ENCODE measurements around the gene AP2A2. TPM values are rescaled to one million over a fixed set of nuclear protein-coding genes. Genes with fewer than 3 reads are reported as not detected.

Gene AP2A2
- total and polyA plus RNA-seq, 5 donors from 2014 or later, result 6.2 to 85.9 (median 7.5) TPM

GRCh38 chr11:911031-911889 lies 14.4 kb upstream of the AP2A2 start:
- Histone ChIP-seq H3K4me3 (ENCODE audit: low read depth, low read length) (no peak overlapping the region), H3K27ac (ENCODE audit: insufficient read depth, low read length, poor library complexity, severe bottlenecking) (peak overlapping the region; percentile 55), H3K4me1 (ENCODE audit: control insufficient read depth, insufficient read depth, low read length, poor library complexity, severe bottlenecking) (peaks cover 14% of the 10 kb centered on the region), H3K9me3 (ENCODE audit: control insufficient read depth in 2 of 2, low read length in 2 of 2) (no peaks in the 10 kb centered on the region), H3K27me3 (ENCODE audit: control insufficient read depth, insufficient read depth, low read length) (no peaks in the 10 kb centered on the region), H3K36me3 (ENCODE audit: control insufficient read depth, insufficient read depth, low read length) (no peaks in the 10 kb centered on the region)
- Mint-ChIP-seq H3K27me3 (no peaks in the 10 kb centered on the region), H3K4me1 (peaks cover 0 to 35% (median 8%) of the 10 kb centered on the region in 4 donors), H3K27ac (peak overlapping the region; percentile 78 to 94 (median 92)), H3K36me3 (no peaks in the 10 kb centered on the region), H3K4me3 (peak overlapping the region; percentile 88 to 94 (median 90)), H3K9me3 (no peaks in the 10 kb centered on the region)
- ATAC-seq (ENCODE audit: low read depth in 2 of 2) (peak; percentile 23 to 33), DNase-seq (peak in 1 of 3 donors; percentile 52)

- no peaks in the 10 kb centered on the region for H3K36me3 Mint-ChIP-seq
- H3K27ac Mint-ChIP-seq, result peak overlapping the region in 2 of 3 donors; percentile 78 to 92
- ATAC-seq (ENCODE audit: low read depth in 2 of 2) (no peak), DNase-seq (no peak)
- peaks cover 0 to 1% (median 0%) of the 10 kb centered on the region in 7 donors for H3K9me3 Mint-ChIP-seq
- no peak overlapping the region for H3K27ac ChIP-seq (ENCODE audit: insufficient read depth, low read length, poor library complexity, severe bottlenecking)
- no peaks in the 10 kb centered on the region for H3K27me3 Mint-ChIP-seq
- no peaks in the 10 kb centered on the region for H3K9me3 ChIP-seq (ENCODE audit: control insufficient read depth in 2 of 2, low read length in 2 of 2)
- no peaks in the 10 kb centered on the region for H3K36me3 ChIP-seq (ENCODE audit: control insufficient read depth, insufficient read depth, low read length)
- H3K4me1 Mint-ChIP-seq, result peaks cover 0 to 35% (median 8%) of the 10 kb centered on the region in 4 donors
- no peaks in the 10 kb centered on the region for H3K27me3 ChIP-seq (ENCODE audit: control insufficient read depth, insufficient read depth, low read length)
- H3K4me3 ChIP-seq (ENCODE audit: low read depth, low read length), result no peak overlapping the region
- H3K4me3 Mint-ChIP-seq, result peak overlapping the region; percentile 88 to 94 (median 90)
- H3K4me1 ChIP-seq (ENCODE audit: control insufficient read depth, insufficient read depth, low read length, poor library complexity, severe bottlenecking), result peaks cover 14% of the 10 kb centered on the region
Measured at GRCh38 chr11:911890-912219, 13.8 kb upstream of the AP2A2 start.

- Histone ChIP-seq H3K27me3 (ENCODE audit: control insufficient read depth, insufficient read depth, low read length) (no peaks in the 10 kb centered on the region), H3K9me3 (ENCODE audit: control insufficient read depth in 2 of 2, low read length in 2 of 2) (no peaks in the 10 kb centered on the region), H3K27ac (ENCODE audit: insufficient read depth, low read length, poor library complexity, severe bottlenecking) (no peak overlapping the region), H3K4me1 (ENCODE audit: control insufficient read depth, insufficient read depth, low read length, poor library complexity, severe bottlenecking) (peaks cover 14% of the 10 kb centered on the region), H3K36me3 (ENCODE audit: control insufficient read depth, insufficient read depth, low read length) (no peaks in the 10 kb centered on the region), H3K4me3 (ENCODE audit: low read depth, low read length) (no peak overlapping the region)
- no peaks in the 10 kb centered on the region for H3K36me3 Mint-ChIP-seq
- no peak for DNase-seq
- peak overlapping the region; percentile 88 to 94 (median 90) for H3K4me3 Mint-ChIP-seq
- no peak overlapping the region for H3K27ac Mint-ChIP-seq
- no peak for ATAC-seq (ENCODE audit: low read depth in 2 of 2)
- H3K9me3 Mint-ChIP-seq, result peaks cover 0 to 1% (median 0%) of the 10 kb centered on the region in 7 donors
- H3K27me3 Mint-ChIP-seq, result no peaks in the 10 kb centered on the region
- H3K4me1 Mint-ChIP-seq, result peaks cover 0 to 33% (median 8%) of the 10 kb centered on the region in 4 donors
Measured at GRCh38 chr11:912266-912665, 13.4 kb upstream of the AP2A2 start.

- Mint-ChIP-seq H3K27ac (no peak overlapping the region), H3K9me3 (peaks cover 0 to 1% (median 0%) of the 10 kb centered on the region in 7 donors), H3K4me3 (peak overlapping the region; percentile 24 to 70 (median 40)), H3K36me3 (no peaks in the 10 kb centered on the region), H3K27me3 (no peaks in the 10 kb centered on the region), H3K4me1 (peaks cover 0 to 27% (median 7%) of the 10 kb centered on the region in 4 donors)
- Histone ChIP-seq H3K4me3 (ENCODE audit: low read depth, low read length) (no peak overlapping the region), H3K27ac (ENCODE audit: insufficient read depth, low read length, poor library complexity, severe bottlenecking) (no peak overlapping the region), H3K9me3 (ENCODE audit: control insufficient read depth in 2 of 2, low read length in 2 of 2) (no peaks in the 10 kb centered on the region), H3K27me3 (ENCODE audit: control insufficient read depth, insufficient read depth, low read length) (no peaks in the 10 kb centered on the region), H3K36me3 (ENCODE audit: control insufficient read depth, insufficient read depth, low read length) (no peaks in the 10 kb centered on the region), H3K4me1 (ENCODE audit: control insufficient read depth, insufficient read depth, low read length, poor library complexity, severe bottlenecking) (peaks cover 14% of the 10 kb centered on the region)
- no peak for ATAC-seq (ENCODE audit: low read depth in 2 of 2)
- DNase-seq, result no peak
Measured at GRCh38 chr11:913043-913442, 12.6 kb upstream of the AP2A2 start.

- Mint-ChIP-seq H3K9me3 (peaks cover 0 to 1% (median 0%) of the 10 kb centered on the region in 7 donors), H3K27ac (no peak overlapping the region), H3K4me1 (peaks cover 0 to 24% (median 3%) of the 10 kb centered on the region in 4 donors), H3K27me3 (no peaks in the 10 kb centered on the region), H3K4me3 (no peak overlapping the region), H3K36me3 (no peaks in the 10 kb centered on the region)
- no peaks in the 10 kb centered on the region for H3K27me3 ChIP-seq (ENCODE audit: control insufficient read depth, insufficient read depth, low read length)
- no peak overlapping the region for H3K27ac ChIP-seq (ENCODE audit: insufficient read depth, low read length, poor library complexity, severe bottlenecking)
- DNase-seq (no peak), ATAC-seq (ENCODE audit: low read depth in 2 of 2) (no peak)
- H3K9me3 ChIP-seq (ENCODE audit: control insufficient read depth in 2 of 2, low read length in 2 of 2), result no peaks in the 10 kb centered on the region
- H3K4me1 ChIP-seq (ENCODE audit: control insufficient read depth, insufficient read depth, low read length, poor library complexity, severe bottlenecking), result peaks cover 14% of the 10 kb centered on the region
- H3K4me3 ChIP-seq (ENCODE audit: low read depth, low read length), result no peak overlapping the region
- no peaks in the 10 kb centered on the region for H3K36me3 ChIP-seq (ENCODE audit: control insufficient read depth, insufficient read depth, low read length)
Measured at GRCh38 chr11:914204-914603, 11.5 kb upstream of the AP2A2 start.

- Mint-ChIP-seq H3K4me3 (no peak overlapping the region), H3K27ac (no peak overlapping the region), H3K4me1 (peaks cover 0 to 17% (median 2%) of the 10 kb centered on the region in 4 donors), H3K36me3 (no peaks in the 10 kb centered on the region), H3K27me3 (no peaks in the 10 kb centered on the region), H3K9me3 (peaks cover 0 to 1% (median 0%) of the 10 kb centered on the region in 7 donors)
- Histone ChIP-seq H3K36me3 (ENCODE audit: control insufficient read depth, insufficient read depth, low read length) (no peaks in the 10 kb centered on the region), H3K9me3 (ENCODE audit: control insufficient read depth in 2 of 2, low read length in 2 of 2) (no peaks in the 10 kb centered on the region), H3K4me3 (ENCODE audit: low read depth, low read length) (no peak overlapping the region), H3K27me3 (ENCODE audit: control insufficient read depth, insufficient read depth, low read length) (no peaks in the 10 kb centered on the region), H3K4me1 (ENCODE audit: control insufficient read depth, insufficient read depth, low read length, poor library complexity, severe bottlenecking) (peaks cover 10% of the 10 kb centered on the region), H3K27ac (ENCODE audit: insufficient read depth, low read length, poor library complexity, severe bottlenecking) (no peak overlapping the region)
- ATAC-seq (ENCODE audit: low read depth in 2 of 2) (no peak), DNase-seq (no peak)
Measured at GRCh38 chr11:914747-915501, 10.7 kb upstream of the AP2A2 start.

GRCh38 chr11:917426-917825 lies 8.2 kb upstream of the AP2A2 start:
- no peaks in the 10 kb centered on the region for H3K9me3 ChIP-seq (ENCODE audit: control insufficient read depth in 2 of 2, low read length in 2 of 2)
- no peaks in the 10 kb centered on the region for H3K27me3 ChIP-seq (ENCODE audit: control insufficient read depth, insufficient read depth, low read length)
- H3K36me3 ChIP-seq (ENCODE audit: control insufficient read depth, insufficient read depth, low read length), result no peaks in the 10 kb centered on the region
- ATAC-seq (ENCODE audit: low read depth in 2 of 2) (no peak), DNase-seq (no peak)
- H3K27ac Mint-ChIP-seq, result no peak overlapping the region
- no peak overlapping the region for H3K4me3 Mint-ChIP-seq
- H3K36me3 Mint-ChIP-seq, result no peaks in the 10 kb centered on the region
- no peaks in the 10 kb centered on the region for H3K4me1 ChIP-seq (ENCODE audit: control insufficient read depth, insufficient read depth, low read length, poor library complexity, severe bottlenecking)
- no peaks in the 10 kb centered on the region for H3K27me3 Mint-ChIP-seq
- no peak overlapping the region for H3K4me3 ChIP-seq (ENCODE audit: low read depth, low read length)
- no peak overlapping the region for H3K27ac ChIP-seq (ENCODE audit: insufficient read depth, low read length, poor library complexity, severe bottlenecking)
- H3K9me3 Mint-ChIP-seq, result peaks cover 0 to 1% (median 0%) of the 10 kb centered on the region in 7 donors
- H3K4me1 Mint-ChIP-seq, result peaks cover 0 to 4% (median 0%) of the 10 kb centered on the region in 4 donors
